K562 (cell line): ENCODE data around the gene RAB3C. TPM values are rescaled to one million over a fixed set of nuclear protein-coding genes. Genes with fewer than 3 reads are reported as not detected.

Source experiments
- POLR2AphosphoS5 ChIP-seq: IDR thresholded peaks from 2 replicates; pipeline ENCODE4 v1.6.1; 2011; ENCODE audit warnings: mild to moderate bottlenecking, low read depth, low read length, moderate library complexity; ENCODE audit not compliant: control insufficient read depth, insufficient read depth
- SIRT6 ChIP-seq: IDR thresholded peaks from one replicate; pipeline ENCODE4 v1.6.1; 2012; ENCODE audit warnings: low read depth, mild to moderate bottlenecking, control low read depth, inconsistent platforms, low read length, moderate library complexity
- polyA plus RNA-seq, 8 experiments: library from polyadenylated mRNA; depleted of rRNA in 4 of 8; stranded (reverse) in 5 of 8; unstranded in 3 of 8; fragments of >200 nt; fragmentation: Nextera tagmentation in 2 of 8; fragmentation: Illumina TruSeq in 1 of 8; extraction: Ambion mirVana in 2 of 8; extraction: Trizol in 1 of 8; gene quantifications; 2 replicates each; pipeline versions ENCODE4 v1.2.1 to v1.2.3, GENCODE V29; 2011 to 2014; ENCODE audit warnings: inconsistent platforms in 1 of 8, missing spikeins in 1 of 8
- total RNA-seq, 7 experiments: library from RNA; depleted of rRNA in 6 of 7; stranded (reverse); fragments of >200 nt in 6 of 7; fragmentation: Illumina TruSeq in 2 of 7; extraction: Trizol in 2 of 7; gene quantifications; 2 replicates each; pipeline versions ENCODE4 v1.2.1 to v1.2.3, GENCODE V29; 2011 to 2021; ENCODE audit warnings: low replicate concordance in 1 of 7
- TF ChIP-seq, protein P1 (sequence below), 3 experiments: fragments of 200-800 bp in 1 of 3; fragments of 250-450 bp in 1 of 3; fragments of 450-650 bp in 1 of 3; sonication (Bioruptor Pico) in 1 of 3; sonication (Bioruptor generic) in 1 of 3; formaldehyde crosslinking in 1 of 3; IDR thresholded peaks; 2 replicates each; pipeline versions ENCODE4 v1.6.1 to v1.8.0; 2016 to 2022; ENCODE audit warnings: mild to moderate bottlenecking in 2 of 3, missing genetic modification characterization in 2 of 3, missing compliant biosample characterization in 1 of 3, moderate library complexity in 1 of 3
- TF ChIP-seq, protein P2 (sequence below): fragments of 200-400 bp; formaldehyde crosslinking; IDR thresholded peaks from 2 replicates; pipeline ENCODE4 v1.6.1; 2017; ENCODE audit warnings: mild to moderate bottlenecking, low read depth, low read length, moderate library complexity
- TF ChIP-seq, protein P3 (sequence below): fragments of 250-450 bp; sonication (Bioruptor Pico); IDR thresholded peaks from 2 replicates; pipeline ENCODE4 v1.9.0; 2021; ENCODE audit warnings: mild to moderate bottlenecking, inconsistent platforms
- TF ChIP-seq, protein P4 (sequence below): fragments of 450-650 bp; IDR thresholded peaks from 2 replicates; pipeline ENCODE4 v1.6.1; 2014; ENCODE audit warnings: low read depth, mild to moderate bottlenecking, moderate library complexity, borderline replicate concordance

RAB3C gene
- total and polyA plus RNA-seq, 9 of the 15 experiments (the other 6 are each of a cell fraction or from before 2014, with no cell fraction given), result not detected

DNA sequence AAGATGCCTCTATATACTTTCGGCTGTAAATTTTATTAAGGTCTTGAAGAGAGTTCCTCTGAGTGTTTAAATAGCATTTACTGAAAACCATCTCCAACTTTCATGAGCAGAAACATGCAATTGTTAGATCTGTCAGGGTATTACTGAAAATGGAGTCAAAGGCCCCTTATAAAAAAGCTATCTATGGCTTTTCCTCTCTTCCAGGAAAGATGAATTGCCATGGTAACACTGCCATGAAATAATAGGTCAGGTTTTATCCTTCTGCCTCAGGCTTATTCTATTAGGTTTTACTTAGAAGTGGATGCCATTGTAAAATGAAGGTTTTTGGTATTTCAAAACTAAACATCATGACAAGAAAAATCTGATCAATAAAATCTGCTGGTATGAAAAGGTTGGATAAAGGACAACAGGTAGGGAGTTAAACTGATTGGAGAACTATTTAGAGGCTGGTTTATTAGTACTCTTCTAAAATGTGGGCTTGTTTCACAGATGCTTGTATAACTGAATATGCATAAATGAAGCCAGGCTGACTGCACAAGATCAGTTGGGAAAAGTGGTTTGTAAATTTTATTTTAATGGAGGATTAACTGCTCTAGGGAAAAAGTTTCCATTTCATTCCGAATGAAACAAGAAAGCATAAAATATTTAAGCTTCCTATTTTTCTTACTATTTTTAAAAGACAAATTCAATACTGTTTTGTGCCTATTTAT is 135.5 kb downstream of the RAB3C start (continued):
- TF ChIP-seq, protein P1, sequence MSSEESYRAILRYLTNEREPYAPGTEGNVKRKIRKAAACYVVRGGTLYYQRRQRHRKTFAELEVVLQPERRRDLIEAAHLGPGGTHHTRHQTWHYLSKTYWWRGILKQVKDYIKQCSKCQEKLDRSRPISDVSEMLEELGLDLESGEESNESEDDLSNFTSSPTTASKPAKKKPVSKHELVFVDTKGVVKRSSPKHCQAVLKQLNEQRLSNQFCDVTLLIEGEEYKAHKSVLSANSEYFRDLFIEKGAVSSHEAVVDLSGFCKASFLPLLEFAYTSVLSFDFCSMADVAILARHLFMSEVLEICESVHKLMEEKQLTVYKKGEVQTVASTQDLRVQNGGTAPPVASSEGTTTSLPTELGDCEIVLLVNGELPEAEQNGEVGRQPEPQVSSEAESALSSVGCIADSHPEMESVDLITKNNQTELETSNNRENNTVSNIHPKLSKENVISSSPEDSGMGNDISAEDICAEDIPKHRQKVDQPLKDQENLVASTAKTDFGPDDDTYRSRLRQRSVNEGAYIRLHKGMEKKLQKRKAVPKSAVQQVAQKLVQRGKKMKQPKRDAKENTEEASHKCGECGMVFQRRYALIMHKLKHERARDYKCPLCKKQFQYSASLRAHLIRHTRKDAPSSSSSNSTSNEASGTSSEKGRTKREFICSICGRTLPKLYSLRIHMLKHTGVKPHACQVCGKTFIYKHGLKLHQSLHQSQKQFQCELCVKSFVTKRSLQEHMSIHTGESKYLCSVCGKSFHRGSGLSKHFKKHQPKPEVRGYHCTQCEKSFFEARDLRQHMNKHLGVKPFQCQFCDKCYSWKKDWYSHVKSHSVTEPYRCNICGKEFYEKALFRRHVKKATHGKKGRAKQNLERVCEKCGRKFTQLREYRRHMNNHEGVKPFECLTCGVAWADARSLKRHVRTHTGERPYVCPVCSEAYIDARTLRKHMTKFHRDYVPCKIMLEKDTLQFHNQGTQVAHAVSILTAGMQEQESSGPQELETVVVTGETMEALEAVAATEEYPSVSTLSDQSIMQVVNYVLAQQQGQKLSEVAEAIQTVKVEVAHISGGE (CRISPR knock-in tag; IDR thresholded peaks at IDR 0.05), result no peak
- TF ChIP-seq SIRT6 (no peak), POLR2AphosphoS5 (no peak)
- TF ChIP-seq, protein P2, sequence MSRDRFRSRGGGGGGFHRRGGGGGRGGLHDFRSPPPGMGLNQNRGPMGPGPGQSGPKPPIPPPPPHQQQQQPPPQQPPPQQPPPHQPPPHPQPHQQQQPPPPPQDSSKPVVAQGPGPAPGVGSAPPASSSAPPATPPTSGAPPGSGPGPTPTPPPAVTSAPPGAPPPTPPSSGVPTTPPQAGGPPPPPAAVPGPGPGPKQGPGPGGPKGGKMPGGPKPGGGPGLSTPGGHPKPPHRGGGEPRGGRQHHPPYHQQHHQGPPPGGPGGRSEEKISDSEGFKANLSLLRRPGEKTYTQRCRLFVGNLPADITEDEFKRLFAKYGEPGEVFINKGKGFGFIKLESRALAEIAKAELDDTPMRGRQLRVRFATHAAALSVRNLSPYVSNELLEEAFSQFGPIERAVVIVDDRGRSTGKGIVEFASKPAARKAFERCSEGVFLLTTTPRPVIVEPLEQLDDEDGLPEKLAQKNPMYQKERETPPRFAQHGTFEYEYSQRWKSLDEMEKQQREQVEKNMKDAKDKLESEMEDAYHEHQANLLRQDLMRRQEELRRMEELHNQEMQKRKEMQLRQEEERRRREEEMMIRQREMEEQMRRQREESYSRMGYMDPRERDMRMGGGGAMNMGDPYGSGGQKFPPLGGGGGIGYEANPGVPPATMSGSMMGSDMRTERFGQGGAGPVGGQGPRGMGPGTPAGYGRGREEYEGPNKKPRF, result no peak
- TF ChIP-seq, protein P3, sequence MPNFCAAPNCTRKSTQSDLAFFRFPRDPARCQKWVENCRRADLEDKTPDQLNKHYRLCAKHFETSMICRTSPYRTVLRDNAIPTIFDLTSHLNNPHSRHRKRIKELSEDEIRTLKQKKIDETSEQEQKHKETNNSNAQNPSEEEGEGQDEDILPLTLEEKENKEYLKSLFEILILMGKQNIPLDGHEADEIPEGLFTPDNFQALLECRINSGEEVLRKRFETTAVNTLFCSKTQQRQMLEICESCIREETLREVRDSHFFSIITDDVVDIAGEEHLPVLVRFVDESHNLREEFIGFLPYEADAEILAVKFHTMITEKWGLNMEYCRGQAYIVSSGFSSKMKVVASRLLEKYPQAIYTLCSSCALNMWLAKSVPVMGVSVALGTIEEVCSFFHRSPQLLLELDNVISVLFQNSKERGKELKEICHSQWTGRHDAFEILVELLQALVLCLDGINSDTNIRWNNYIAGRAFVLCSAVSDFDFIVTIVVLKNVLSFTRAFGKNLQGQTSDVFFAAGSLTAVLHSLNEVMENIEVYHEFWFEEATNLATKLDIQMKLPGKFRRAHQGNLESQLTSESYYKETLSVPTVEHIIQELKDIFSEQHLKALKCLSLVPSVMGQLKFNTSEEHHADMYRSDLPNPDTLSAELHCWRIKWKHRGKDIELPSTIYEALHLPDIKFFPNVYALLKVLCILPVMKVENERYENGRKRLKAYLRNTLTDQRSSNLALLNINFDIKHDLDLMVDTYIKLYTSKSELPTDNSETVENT (CRISPR knock-in tag), result no peak
- TF ChIP-seq, protein P4, sequence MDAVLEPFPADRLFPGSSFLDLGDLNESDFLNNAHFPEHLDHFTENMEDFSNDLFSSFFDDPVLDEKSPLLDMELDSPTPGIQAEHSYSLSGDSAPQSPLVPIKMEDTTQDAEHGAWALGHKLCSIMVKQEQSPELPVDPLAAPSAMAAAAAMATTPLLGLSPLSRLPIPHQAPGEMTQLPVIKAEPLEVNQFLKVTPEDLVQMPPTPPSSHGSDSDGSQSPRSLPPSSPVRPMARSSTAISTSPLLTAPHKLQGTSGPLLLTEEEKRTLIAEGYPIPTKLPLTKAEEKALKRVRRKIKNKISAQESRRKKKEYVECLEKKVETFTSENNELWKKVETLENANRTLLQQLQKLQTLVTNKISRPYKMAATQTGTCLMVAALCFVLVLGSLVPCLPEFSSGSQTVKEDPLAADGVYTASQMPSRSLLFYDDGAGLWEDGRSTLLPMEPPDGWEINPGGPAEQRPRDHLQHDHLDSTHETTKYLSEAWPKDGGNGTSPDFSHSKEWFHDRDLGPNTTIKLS, result no peak
